ENCODE results near the gene EIF2D.

Gene EIF2D

GRCh38 chr1:206579747-206580437 lies 32.4 kb downstream of the EIF2D start:
- H3K27ac ChIP-seq (ENCODE audit: low read depth, low read length) = no peak overlapping the region
- no peaks in the 10 kb centered on the region for H3K9me3 ChIP-seq (ENCODE audit: insufficient read depth, low read length)
- no peaks in the 10 kb centered on the region for H3K27me3 ChIP-seq (ENCODE audit: low read length)
- peaks cover 37% of the 10 kb centered on the region for H3K79me2 ChIP-seq (ENCODE audit: insufficient read depth, low read length)
- H3F3A ChIP-seq (ENCODE audit: insufficient read depth) = no peaks in the 10 kb centered on the region
- no peak overlapping the region for H2AFZ ChIP-seq (ENCODE audit: low read depth, low read length, severe bottlenecking)
- TF ChIP-seq CTCF (IDR thresholded peaks at IDR 0.05; ENCODE audit: insufficient read depth, low read length, poor library complexity, severe bottlenecking) (no peak), EZH2phosphoT487 (conservative IDR thresholded peaks at IDR 0.05; ENCODE audit: low read length) (no peak)
- no peak overlapping the region for H3K4me3 ChIP-seq (ENCODE audit: insufficient read depth, low read length, poor library complexity, severe bottlenecking)
- no peak overlapping the region for H3K4me2 ChIP-seq (ENCODE audit: low read depth, low read length, poor library complexity, severe bottlenecking)
- H4K20me1 ChIP-seq (ENCODE audit: low read depth, low read length) = no peaks in the 10 kb centered on the region; the same call in 1 of the 2 replicates
- H3K9ac ChIP-seq (ENCODE audit: low read length) = no peak overlapping the region
- H3K36me3 ChIP-seq (ENCODE audit: low read length) = no peaks in the 10 kb centered on the region
- no peaks in the 10 kb centered on the region for H3K9me2 ChIP-seq (replicated peaks; ENCODE audit: insufficient read depth, low read length)

DNA sequence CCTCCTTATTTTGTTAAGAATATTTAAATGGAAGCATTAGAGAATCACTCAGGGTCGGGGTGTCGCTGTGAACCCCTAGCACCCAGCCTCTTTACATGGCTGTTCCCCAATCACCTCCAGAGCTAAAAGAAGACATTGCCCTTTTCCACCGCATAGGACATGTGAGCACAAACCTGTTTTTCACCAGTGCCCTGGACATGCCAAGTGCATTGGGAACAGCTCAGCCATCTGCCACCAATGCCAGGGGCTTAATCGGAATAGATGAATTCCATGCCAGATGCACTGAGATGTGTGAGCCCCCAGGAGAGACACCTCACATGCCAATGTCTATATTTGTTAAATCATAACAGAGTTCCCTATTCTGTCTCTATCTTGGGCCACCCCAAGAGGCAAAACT lies 33.3 kb downstream of the EIF2D start:
- no peaks in the 10 kb centered on the region for H3K9me2 ChIP-seq (replicated peaks; ENCODE audit: insufficient read depth, low read length)
- H2AFZ ChIP-seq (ENCODE audit: low read depth, low read length, severe bottlenecking) = no peak overlapping the region
- H3K9ac ChIP-seq (ENCODE audit: low read length) = no peak overlapping the region
- no peak overlapping the region for H3K4me2 ChIP-seq (ENCODE audit: low read depth, low read length, poor library complexity, severe bottlenecking)
- no peaks in the 10 kb centered on the region for H3F3A ChIP-seq (ENCODE audit: insufficient read depth)
- H3K79me2 ChIP-seq (ENCODE audit: insufficient read depth, low read length) = peaks cover 37% of the 10 kb centered on the region
- H3K9me3 ChIP-seq (ENCODE audit: insufficient read depth, low read length) = no peaks in the 10 kb centered on the region
- H4K20me1 ChIP-seq (ENCODE audit: low read depth, low read length) = no peaks in the 10 kb centered on the region; the same call in 1 of the 2 replicates
- H3K27ac ChIP-seq (ENCODE audit: low read depth, low read length) = no peak overlapping the region
- H3K36me3 ChIP-seq (ENCODE audit: low read length) = no peaks in the 10 kb centered on the region
- no peak overlapping the region for H3K4me3 ChIP-seq (ENCODE audit: insufficient read depth, low read length, poor library complexity, severe bottlenecking)
- H3K27me3 ChIP-seq (ENCODE audit: low read length) = no peaks in the 10 kb centered on the region
- TF ChIP-seq CTCF (IDR thresholded peaks at IDR 0.05; ENCODE audit: insufficient read depth, low read length, poor library complexity, severe bottlenecking) = no peak
- no peak for TF ChIP-seq EZH2phosphoT487 (conservative IDR thresholded peaks at IDR 0.05; ENCODE audit: low read length)

DNA sequence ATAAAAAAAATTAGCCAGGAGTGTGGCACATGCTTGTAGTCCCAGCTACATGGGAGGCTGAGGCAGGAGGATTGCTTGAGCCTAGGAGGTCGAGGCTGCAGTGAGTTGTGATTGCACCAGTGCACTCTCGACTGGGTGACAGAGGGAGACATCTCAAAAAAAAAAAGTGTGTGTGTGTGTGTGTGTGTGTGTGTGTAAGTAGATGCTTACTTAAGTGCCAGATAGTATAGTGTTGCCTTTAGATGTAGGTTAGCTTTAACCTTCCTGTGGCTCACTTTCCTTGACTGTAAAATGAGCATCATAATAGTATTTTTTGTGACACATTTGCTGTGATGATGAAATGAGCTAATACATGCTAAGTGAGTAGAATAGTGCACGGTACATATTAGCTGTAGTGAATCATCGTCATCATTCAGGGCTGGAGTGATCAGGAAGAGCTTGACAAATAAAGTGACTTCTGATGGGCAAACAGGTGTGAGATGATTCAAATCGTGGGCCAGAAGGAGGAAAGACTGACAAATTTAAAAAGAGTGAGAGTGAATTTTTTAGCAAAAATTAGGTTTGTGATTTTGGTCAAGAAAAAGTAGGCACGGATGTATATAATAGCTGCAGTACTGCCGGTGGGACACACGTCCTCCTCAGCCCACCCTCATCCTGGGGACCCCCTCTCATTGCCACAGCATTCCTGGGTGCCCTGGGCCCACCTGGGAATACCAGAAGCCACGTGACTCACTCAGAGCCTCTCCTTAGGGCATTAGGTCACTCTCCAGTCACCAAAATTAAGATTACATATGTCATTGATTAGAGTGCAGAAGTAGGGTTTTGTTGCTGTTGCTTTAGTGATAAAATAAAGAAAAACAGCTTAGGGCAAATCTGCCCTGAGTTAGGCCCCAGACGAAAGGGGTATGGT lies 33.9 kb downstream of the EIF2D start:
- Histone ChIP-seq H3K36me3 (ENCODE audit: low read length) (no peaks in the 10 kb centered on the region), H2AFZ (ENCODE audit: low read depth, low read length, severe bottlenecking) (no peak overlapping the region), H3K27me3 (ENCODE audit: low read length) (no peaks in the 10 kb centered on the region), H3F3A (ENCODE audit: insufficient read depth) (no peaks in the 10 kb centered on the region), H4K20me1 (ENCODE audit: low read depth, low read length) (no peaks in the 10 kb centered on the region; the same call in 1 of the 2 replicates), H3K4me3 (ENCODE audit: insufficient read depth, low read length, poor library complexity, severe bottlenecking) (no peak overlapping the region), H3K27ac (ENCODE audit: low read depth, low read length) (no peak overlapping the region), H3K79me2 (ENCODE audit: insufficient read depth, low read length) (peaks cover 37% of the 10 kb centered on the region), H3K9me3 (ENCODE audit: insufficient read depth, low read length) (no peaks in the 10 kb centered on the region), H3K9me2 (replicated peaks; ENCODE audit: insufficient read depth, low read length) (no peaks in the 10 kb centered on the region), H3K9ac (ENCODE audit: low read length) (no peak overlapping the region), H3K4me2 (ENCODE audit: low read depth, low read length, poor library complexity, severe bottlenecking) (no peak overlapping the region)
- TF ChIP-seq EZH2phosphoT487 (conservative IDR thresholded peaks at IDR 0.05; ENCODE audit: low read length) (no peak), CTCF (IDR thresholded peaks at IDR 0.05; ENCODE audit: insufficient read depth, low read length, poor library complexity, severe bottlenecking) (no peak)

Data from SU-DHL-6 (cell line).